GM19035 (cell line): ENCODE measurements around the gene TLNRD1.

Source experiments
- ATAC-seq: cut with Tn5 transposase; IDR thresholded peaks from one replicate; pipeline ENCODE4 v1.9.1; 2021; ENCODE audit not compliant: unreplicated experiment

The TLNRD1 gene

GRCh38 chr15:81025721-81026370 is 25.1 kb downstream of the TLNRD1 start:
- ATAC-seq = no peak

GRCh38 chr15:81026836-81027599 is 26.3 kb downstream of the TLNRD1 start:
- ATAC-seq = no peak

GRCh38 chr15:81029414-81030300 is 28.9 kb downstream of the TLNRD1 start:
- ATAC-seq = no peak

- no peak for ATAC-seq
Observed at GRCh38 chr15:81030301-81030750, 29.6 kb downstream of the TLNRD1 start.

- ATAC-seq = no peak
Observed at GRCh38 chr15:81031203-81031602, 30.5 kb downstream of the TLNRD1 start.

GRCh38 chr15:81032355-81032754 is 31.6 kb downstream of the TLNRD1 start:
- no peak for ATAC-seq

- no peak for ATAC-seq
Observed at GRCh38 chr15:81032818-81033217, 32.1 kb downstream of the TLNRD1 start.

GRCh38 chr15:81033508-81033907 is 32.8 kb downstream of the TLNRD1 start:
- no peak for ATAC-seq

GRCh38 chr15:81037952-81038743 is 37.4 kb downstream of the TLNRD1 start:
- no peak for ATAC-seq

GRCh38 chr15:81038975-81039607 is 38.4 kb downstream of the TLNRD1 start:
- no peak for ATAC-seq

GRCh38 chr15:81040757-81041156 is 40.0 kb downstream of the TLNRD1 start:
- no peak for ATAC-seq

GRCh38 chr15:81043281-81043934 is 42.7 kb downstream of the TLNRD1 start:
- no peak for ATAC-seq

- no peak for ATAC-seq
Observed at GRCh38 chr15:81043935-81044575, 43.3 kb downstream of the TLNRD1 start.

- ATAC-seq = no peak
Observed at GRCh38 chr15:81046290-81046689, 45.6 kb downstream of the TLNRD1 start.

- ATAC-seq = no peak
Observed at GRCh38 chr15:81047928-81048327, 47.2 kb downstream of the TLNRD1 start.

GRCh38 chr15:81049835-81050234 is 49.1 kb downstream of the TLNRD1 start:
- ATAC-seq = no peak

- no peak for ATAC-seq
Observed at GRCh38 chr15:81050259-81050658, 49.5 kb downstream of the TLNRD1 start.

GRCh38 chr15:81050805-81051204 is 50.1 kb downstream of the TLNRD1 start:
- ATAC-seq = no peak

- no peak for ATAC-seq
Observed at GRCh38 chr15:81052046-81052445, 51.3 kb downstream of the TLNRD1 start.
